GM12872 (cell line): ENCODE measurements around the gene PACS1.
A peak's percentile ranks its signal among the peaks of the same experiment; 100 is the strongest.

Source experiments
- TF ChIP-seq, protein P1 (sequence below): IDR thresholded peaks from 3 replicates; pipeline ENCODE4 v1.5.1; 2011; ENCODE audit warnings: low read depth, mild to moderate bottlenecking, low read length, moderate library complexity; ENCODE audit not compliant: insufficient read depth

Gene PACS1

DNA sequence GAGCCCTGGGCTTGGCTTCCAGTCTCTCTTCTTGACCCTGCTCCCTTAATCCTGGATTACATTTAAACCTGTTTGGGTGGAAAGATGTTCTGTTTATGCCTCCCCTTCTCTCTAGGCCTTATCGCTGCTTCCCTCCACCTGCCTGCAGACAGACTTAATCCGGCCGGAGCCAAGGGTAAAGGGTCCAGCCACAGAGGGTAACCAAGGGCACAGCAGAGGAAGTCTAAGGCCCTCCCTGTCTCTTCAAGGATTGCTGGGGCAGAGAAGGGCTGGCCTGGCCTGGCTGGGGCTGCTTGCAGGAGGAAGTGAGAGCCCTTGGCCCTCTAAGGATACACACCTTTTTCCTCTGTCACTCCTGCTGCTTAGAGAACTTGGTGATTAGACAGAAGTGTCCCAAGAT, 23.2 kb upstream of the PACS1 start:
- TF ChIP-seq, protein P1, sequence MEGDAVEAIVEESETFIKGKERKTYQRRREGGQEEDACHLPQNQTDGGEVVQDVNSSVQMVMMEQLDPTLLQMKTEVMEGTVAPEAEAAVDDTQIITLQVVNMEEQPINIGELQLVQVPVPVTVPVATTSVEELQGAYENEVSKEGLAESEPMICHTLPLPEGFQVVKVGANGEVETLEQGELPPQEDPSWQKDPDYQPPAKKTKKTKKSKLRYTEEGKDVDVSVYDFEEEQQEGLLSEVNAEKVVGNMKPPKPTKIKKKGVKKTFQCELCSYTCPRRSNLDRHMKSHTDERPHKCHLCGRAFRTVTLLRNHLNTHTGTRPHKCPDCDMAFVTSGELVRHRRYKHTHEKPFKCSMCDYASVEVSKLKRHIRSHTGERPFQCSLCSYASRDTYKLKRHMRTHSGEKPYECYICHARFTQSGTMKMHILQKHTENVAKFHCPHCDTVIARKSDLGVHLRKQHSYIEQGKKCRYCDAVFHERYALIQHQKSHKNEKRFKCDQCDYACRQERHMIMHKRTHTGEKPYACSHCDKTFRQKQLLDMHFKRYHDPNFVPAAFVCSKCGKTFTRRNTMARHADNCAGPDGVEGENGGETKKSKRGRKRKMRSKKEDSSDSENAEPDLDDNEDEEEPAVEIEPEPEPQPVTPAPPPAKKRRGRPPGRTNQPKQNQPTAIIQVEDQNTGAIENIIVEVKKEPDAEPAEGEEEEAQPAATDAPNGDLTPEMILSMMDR, result no peak

DNA sequence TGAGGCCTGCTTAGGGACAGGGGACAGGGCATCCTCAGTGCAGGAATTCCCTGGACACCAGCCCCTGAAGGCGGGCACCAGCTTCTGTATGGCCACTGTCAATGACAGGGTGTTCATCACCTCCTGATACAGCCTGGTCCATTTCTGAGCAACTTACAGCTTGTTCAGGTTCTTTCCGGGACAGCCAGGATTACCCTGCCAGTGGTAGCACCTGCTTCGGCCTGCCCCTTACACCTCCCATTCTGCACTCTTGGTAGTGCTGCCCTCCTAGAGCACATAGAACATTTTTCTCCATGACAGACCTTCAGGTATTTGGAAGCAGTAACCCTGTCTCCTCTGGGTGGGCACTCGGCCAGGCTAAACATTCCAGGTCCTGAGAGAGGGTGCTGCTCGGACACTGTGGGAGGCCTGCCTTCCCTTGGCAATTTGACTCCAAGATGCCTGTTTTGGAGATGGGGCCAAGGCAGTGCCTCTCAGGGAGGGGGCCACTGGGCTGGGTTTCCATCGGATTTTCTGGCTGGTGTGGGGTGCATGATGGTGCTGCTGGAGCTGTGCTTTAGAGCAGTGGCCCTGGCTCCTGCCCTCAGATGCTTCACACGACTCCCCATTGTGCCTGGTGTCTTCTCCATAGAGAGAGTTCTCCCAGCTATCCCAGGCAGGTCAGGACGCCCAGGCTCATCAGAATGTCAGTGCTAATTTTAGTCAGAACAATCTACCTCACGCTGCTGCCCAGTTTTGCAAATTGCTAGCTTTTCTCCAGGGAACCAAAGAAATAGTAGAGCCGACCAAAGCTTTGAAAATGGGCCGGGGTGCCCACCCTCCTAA, 22.3 kb upstream of the PACS1 start:
- TF ChIP-seq, protein P1, result no peak

DNA sequence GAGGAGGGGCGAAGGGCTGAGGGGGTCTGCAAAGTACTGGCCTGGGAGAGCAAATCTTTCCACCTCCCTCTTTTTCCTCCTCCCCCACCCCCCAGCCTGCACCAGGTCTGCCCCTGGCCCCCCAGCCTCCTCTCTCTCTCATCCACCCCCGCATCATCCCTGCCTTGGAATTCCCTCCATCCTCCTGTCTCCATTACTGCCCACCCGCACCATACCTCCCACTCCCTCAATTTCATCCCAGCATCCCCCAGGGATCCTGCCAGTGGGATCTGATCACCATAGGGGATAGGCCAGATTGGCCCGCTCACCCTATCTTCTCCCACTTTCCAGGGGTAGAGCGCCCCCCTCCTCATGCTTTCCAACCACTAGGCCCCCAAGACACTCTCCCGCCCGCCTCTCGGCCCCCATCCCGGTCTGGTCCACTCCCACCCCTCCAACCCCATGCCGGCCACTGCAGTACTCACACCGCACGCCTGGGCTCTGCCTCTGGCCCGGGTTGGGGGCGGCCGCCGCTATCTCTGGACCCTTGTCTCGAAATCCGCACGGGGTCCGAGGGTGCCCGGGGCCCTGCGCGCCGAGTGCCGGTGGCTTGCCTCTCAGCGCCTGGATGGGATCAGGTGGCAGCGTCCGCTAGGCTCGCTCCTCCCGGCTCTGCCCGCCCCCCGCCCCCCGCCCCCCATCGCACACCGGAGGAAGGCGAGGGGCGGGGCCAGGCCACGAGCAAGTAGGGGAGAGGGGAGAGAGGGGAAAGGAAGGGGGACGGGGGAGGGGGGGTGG, 21.3 kb upstream of the PACS1 start, which contains the start of gene GAL3ST3:
Gene GAL3ST3 (minus strand): TSS at position 615 of the 777 bp plus-strand sequence. CDS start 3,746 bp downstream, outside the sequence.
- TF ChIP-seq, protein P1, result no peak

- TF ChIP-seq, protein P1, result no peak
These were observed 19.4 kb upstream of the PACS1 start for GRCh38 chr11:66050581-66051231.

DNA sequence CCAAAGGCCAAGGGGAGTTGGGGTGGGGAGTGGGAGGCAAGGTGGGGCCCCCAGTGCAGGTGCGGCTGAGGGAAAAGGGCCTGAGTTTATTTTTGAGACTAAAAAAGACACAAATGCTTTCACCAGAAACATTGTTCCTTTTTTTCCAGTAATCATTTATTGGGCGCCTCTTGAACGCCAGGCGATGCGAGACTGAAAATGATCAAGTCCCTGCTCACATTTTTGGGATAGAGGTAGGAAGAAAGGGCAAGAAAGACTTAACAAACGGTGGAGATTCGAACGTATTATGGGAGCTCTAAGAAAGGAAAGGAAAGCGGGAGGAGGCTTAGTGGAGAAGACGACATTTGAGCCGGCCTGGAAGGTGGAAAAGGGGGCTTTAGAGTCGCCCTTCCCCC, 18.7 kb upstream of the PACS1 start:
- TF ChIP-seq, protein P1, result no peak

DNA sequence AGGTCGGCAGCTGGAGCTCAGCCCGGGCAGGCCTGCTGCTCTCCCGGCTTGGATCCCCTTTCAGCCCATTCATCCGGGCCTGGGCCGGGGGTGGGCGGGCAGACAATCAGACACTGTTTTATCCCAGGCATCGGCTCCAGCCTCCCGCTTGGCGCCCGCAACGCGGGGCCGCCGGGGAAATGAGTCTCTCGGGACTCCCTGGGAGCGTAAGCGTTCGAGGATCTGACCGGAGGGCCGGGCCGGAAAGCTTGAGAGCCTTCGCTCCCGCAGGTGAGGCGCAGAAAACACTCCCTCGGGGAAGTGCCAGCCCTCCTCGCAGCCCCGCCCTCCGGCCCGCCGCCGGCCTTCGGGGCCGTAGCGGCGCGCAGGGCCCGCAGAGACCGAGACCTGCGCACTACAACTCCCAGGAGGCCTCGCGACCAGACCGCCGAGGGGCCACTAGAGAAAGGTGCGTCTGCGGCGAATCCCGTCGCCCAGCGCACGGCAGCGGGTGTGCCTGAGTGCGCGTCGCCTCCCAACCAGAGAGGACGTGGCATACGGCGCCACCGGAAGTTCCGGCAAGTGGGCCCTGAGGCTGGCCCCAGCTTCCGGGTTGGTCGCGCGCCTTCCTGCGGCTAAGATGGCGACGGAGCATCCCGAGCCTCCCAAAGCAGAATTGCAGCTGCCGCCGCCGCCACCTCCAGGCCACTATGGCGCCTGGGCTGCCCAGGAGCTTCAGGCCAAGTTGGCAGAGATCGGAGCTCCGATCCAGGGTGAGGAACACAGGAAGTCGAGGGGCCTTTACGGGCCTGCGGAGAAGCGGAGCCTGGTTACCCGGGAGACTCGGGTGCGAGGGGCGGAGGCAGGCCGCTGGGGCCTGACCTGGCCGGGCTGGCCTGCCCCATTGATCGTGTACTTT, 18.1 kb upstream of the PACS1 start, which contains the start of gene SF3B2:
Gene SF3B2 (plus strand): TSS at position 599 of the 898 bp plus-strand sequence. CDS start 21 bp downstream, at position 620.
- TF ChIP-seq, protein P1, result 0 out of 3 replicates have a peak, but pooled peaks have one; percentile 2
